Measurements from ENCODE around the gene CRADD.

CRADD gene

GRCh38 chr12:93668919-93669418, 8.2 kb upstream of the CRADD start:
- no peak overlapping the region for H3K4me3 ChIP-seq (ENCODE audit: low read depth, low read length)
- no peak for DNase-seq (ENCODE audit: low read depth)

GRCh38 chr12:93669452-93669851, 7.7 kb upstream of the CRADD start:
- no peak overlapping the region for H3K4me3 ChIP-seq (ENCODE audit: low read depth, low read length)
- DNase-seq (ENCODE audit: low read depth), result no peak

GRCh38 chr12:93670104-93670503, 7.1 kb upstream of the CRADD start:
- H3K4me3 ChIP-seq (ENCODE audit: low read depth, low read length), result no peak overlapping the region
- no peak for DNase-seq (ENCODE audit: low read depth)

- no peak for DNase-seq (ENCODE audit: low read depth)
- H3K4me3 ChIP-seq (ENCODE audit: low read depth, low read length), result no peak overlapping the region
Observed at GRCh38 chr12:93671044-93671443, 6.1 kb upstream of the CRADD start.

- DNase-seq (ENCODE audit: low read depth), result no peak
- no peak overlapping the region for H3K4me3 ChIP-seq (ENCODE audit: low read depth, low read length)
Observed at GRCh38 chr12:93673084-93673483, 4.1 kb upstream of the CRADD start.

GRCh38 chr12:93674386-93674785, 2.8 kb upstream of the CRADD start:
- DNase-seq (ENCODE audit: low read depth), result no peak
- H3K4me3 ChIP-seq (ENCODE audit: low read depth, low read length), result no peak overlapping the region

- H3K4me3 ChIP-seq (ENCODE audit: low read depth, low read length), result peak overlapping the region; percentile 70
- DNase-seq (ENCODE audit: low read depth), result no peak
Observed at GRCh38 chr12:93676408-93677194, 574 bp upstream of the CRADD start.

- DNase-seq (ENCODE audit: low read depth), result no peak
- H3K4me3 ChIP-seq (ENCODE audit: low read depth, low read length), result no peak overlapping the region
Observed at GRCh38 chr12:93678779-93679178, 1.6 kb downstream of the CRADD start.

- no peak for DNase-seq (ENCODE audit: low read depth)
- H3K4me3 ChIP-seq (ENCODE audit: low read depth, low read length), result no peak overlapping the region
Observed at GRCh38 chr12:93679308-93679925, 2.2 kb downstream of the CRADD start.

- no peak overlapping the region for H3K4me3 ChIP-seq (ENCODE audit: low read depth, low read length)
- no peak for DNase-seq (ENCODE audit: low read depth)
Observed at GRCh38 chr12:93680006-93680405, 2.8 kb downstream of the CRADD start.

GRCh38 chr12:93682846-93683261, 5.7 kb downstream of the CRADD start:
- H3K4me3 ChIP-seq (ENCODE audit: low read depth, low read length), result no peak overlapping the region
- DNase-seq (ENCODE audit: low read depth), result no peak

GRCh38 chr12:93683410-93683809, 6.2 kb downstream of the CRADD start:
- DNase-seq (ENCODE audit: low read depth), result no peak
- no peak overlapping the region for H3K4me3 ChIP-seq (ENCODE audit: low read depth, low read length)

- H3K4me3 ChIP-seq (ENCODE audit: low read depth, low read length), result no peak overlapping the region
- DNase-seq (ENCODE audit: low read depth), result no peak
Observed at GRCh38 chr12:93684716-93685115, 7.5 kb downstream of the CRADD start.

GRCh38 chr12:93686572-93687356, 9.6 kb downstream of the CRADD start:
- no peak overlapping the region for H3K4me3 ChIP-seq (ENCODE audit: low read depth, low read length)
- DNase-seq (ENCODE audit: low read depth), result no peak

- DNase-seq (ENCODE audit: low read depth), result no peak
Observed at GRCh38 chr12:93689076-93689834, 12.1 kb downstream of the CRADD start.

GRCh38 chr12:93696462-93696861, 19.3 kb downstream of the CRADD start:
- H3K4me3 ChIP-seq (ENCODE audit: low read depth, low read length), result no peak overlapping the region
- DNase-seq (ENCODE audit: low read depth), result no peak

More at GRCh38 chr12:93689076-93689834, 12.1 kb downstream of the CRADD start:
- no peak overlapping the region for H3K4me3 ChIP-seq (ENCODE audit: low read depth, low read length)

- no peak for DNase-seq (ENCODE audit: low read depth)
- no peak overlapping the region for H3K4me3 ChIP-seq (ENCODE audit: low read depth, low read length)
Observed at GRCh38 chr12:93698307-93699092, 21.3 kb downstream of the CRADD start.

- no peak overlapping the region for H3K4me3 ChIP-seq (ENCODE audit: low read depth, low read length)
- DNase-seq (ENCODE audit: low read depth), result peak; percentile 61
Observed at GRCh38 chr12:93699271-93700145, 22.3 kb downstream of the CRADD start.

Measured in skeletal muscle cell (primary cell).